Measurements from ENCODE around the gene CRAT. TPM values are rescaled to one million over a fixed set of nuclear protein-coding genes. Genes with fewer than 3 reads are reported as not detected.

Gene CRAT
- total RNA-seq = 100 to 1,000 TPM in 3 of 4 donors, 10 to 100 TPM in 1; 50.3 to 220 (median 146) TPM

DNA sequence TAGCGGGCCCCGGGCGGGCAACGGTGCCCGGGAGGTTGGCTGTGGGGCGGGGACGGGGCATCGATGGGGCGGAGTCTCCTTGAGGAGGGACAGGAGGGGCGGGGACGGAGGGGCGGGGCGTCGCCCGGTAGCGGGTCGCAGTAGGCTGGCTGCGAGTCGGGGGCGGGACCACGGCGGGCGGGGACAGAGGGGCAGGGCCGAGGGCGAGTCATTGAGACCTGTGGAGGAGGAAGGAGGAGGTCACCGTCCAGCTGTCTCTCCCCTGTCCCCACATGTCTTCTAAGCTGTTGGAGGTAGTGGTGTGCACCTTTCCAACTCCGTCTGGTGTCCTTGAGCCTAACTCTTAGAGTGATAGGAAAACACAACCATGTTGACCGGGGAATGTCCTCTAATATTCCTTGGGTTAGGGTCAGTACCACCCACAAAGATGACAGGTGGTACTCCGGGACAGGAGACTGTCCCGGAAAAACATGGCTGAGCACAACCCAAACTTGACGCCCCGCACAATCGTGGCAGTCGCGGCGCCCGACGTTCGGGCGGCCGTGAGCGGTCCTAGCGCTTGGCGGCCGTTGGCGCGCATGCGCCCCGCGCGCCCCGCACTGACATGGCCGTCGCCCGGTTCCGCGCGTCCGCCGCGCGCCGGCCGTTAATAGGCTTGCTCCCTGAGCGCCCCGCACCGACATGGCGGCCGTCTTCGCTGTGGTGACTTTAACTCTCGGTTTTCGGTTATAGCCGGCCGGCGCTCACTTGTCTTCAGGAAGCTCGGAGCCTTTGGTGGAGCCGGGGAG is at the start of gene CRAT, which contains the start of gene PTPA:
TSS of gene CRAT (minus strand) at position 54 of the 788 bp plus-strand sequence. CDS start 284 bp downstream, outside the sequence.
TSS of gene PTPA (plus strand) at position 676 of the 788 bp plus-strand sequence. CDS start 186 bp downstream, outside the sequence.
- TF ChIP-seq POLR2A (IDR thresholded peaks at IDR 0.05) = peak; percentile 90 to 99
- TF ChIP-seq, protein P1, sequence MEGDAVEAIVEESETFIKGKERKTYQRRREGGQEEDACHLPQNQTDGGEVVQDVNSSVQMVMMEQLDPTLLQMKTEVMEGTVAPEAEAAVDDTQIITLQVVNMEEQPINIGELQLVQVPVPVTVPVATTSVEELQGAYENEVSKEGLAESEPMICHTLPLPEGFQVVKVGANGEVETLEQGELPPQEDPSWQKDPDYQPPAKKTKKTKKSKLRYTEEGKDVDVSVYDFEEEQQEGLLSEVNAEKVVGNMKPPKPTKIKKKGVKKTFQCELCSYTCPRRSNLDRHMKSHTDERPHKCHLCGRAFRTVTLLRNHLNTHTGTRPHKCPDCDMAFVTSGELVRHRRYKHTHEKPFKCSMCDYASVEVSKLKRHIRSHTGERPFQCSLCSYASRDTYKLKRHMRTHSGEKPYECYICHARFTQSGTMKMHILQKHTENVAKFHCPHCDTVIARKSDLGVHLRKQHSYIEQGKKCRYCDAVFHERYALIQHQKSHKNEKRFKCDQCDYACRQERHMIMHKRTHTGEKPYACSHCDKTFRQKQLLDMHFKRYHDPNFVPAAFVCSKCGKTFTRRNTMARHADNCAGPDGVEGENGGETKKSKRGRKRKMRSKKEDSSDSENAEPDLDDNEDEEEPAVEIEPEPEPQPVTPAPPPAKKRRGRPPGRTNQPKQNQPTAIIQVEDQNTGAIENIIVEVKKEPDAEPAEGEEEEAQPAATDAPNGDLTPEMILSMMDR (IDR thresholded peaks at IDR 0.05) = no peak
- H3K9me3 ChIP-seq = no peaks in the 10 kb centered on the region
- H3K27ac ChIP-seq = peak within 1 kb of the TSS; percentile 91 to 99 (median 94)
- peak; percentile 98 to 99 (median 99) for DNase-seq
- H3K4me3 ChIP-seq = peak within 1 kb of the TSS; percentile 70 to 99 (median 90)
- peaks cover 0 to 20% (median 0%) of the 10 kb centered on the region in 3 donors for H3K36me3 ChIP-seq
- H3K4me1 ChIP-seq = peaks cover 0 to 46% (median 9%) of the 10 kb centered on the region in 4 donors
- H3K27me3 ChIP-seq = no peaks in the 10 kb centered on the region

- no peak for TF ChIP-seq POLR2A (IDR thresholded peaks at IDR 0.05)
- TF ChIP-seq, protein P1 (IDR thresholded peaks at IDR 0.05) = no peak
- Histone ChIP-seq H3K36me3 (no peaks in the 10 kb centered on the region), H3K4me3 (no peak overlapping the region)
These were observed 45.6 kb upstream of the CRAT start for GRCh38 chr9:129156163-129156562.

GRCh38 chr9:129154866-129155477 is 44.4 kb upstream of the CRAT start:
- TF ChIP-seq, protein P1 (IDR thresholded peaks at IDR 0.05) = no peak
- TF ChIP-seq POLR2A (IDR thresholded peaks at IDR 0.05) = no peak
- Histone ChIP-seq H3K9me3 (no peaks in the 10 kb centered on the region), H3K4me1 (no peaks in the 10 kb centered on the region), H3K36me3 (peaks cover 0 to 6% (median 0%) of the 10 kb centered on the region in 3 donors), H3K27ac (no peak overlapping the region), H3K4me3 (no peak overlapping the region), H3K27me3 (no peaks in the 10 kb centered on the region)
- no peak for DNase-seq

More at GRCh38 chr9:129156163-129156562, 45.6 kb upstream of the CRAT start:
- no peaks in the 10 kb centered on the region for H3K9me3 ChIP-seq
- DNase-seq = no peak
- no peaks in the 10 kb centered on the region for H3K4me1 ChIP-seq
- H3K27ac ChIP-seq = no peak overlapping the region
- no peaks in the 10 kb centered on the region for H3K27me3 ChIP-seq

- Histone ChIP-seq H3K36me3 (peaks cover 0 to 24% (median 0%) of the 10 kb centered on the region in 3 donors), H3K27ac (no peak overlapping the region), H3K9me3 (no peaks in the 10 kb centered on the region), H3K27me3 (no peaks in the 10 kb centered on the region), H3K4me1 (peaks cover 0 to 10% (median 0%) of the 10 kb centered on the region in 4 donors), H3K4me3 (no peak overlapping the region)
- no peak for TF ChIP-seq POLR2A (IDR thresholded peaks at IDR 0.05)
- TF ChIP-seq, protein P1 (IDR thresholded peaks at IDR 0.05) = no peak
- DNase-seq = no peak
These were observed 40.9 kb upstream of the CRAT start for GRCh38 chr9:129151469-129151868.

DNA sequence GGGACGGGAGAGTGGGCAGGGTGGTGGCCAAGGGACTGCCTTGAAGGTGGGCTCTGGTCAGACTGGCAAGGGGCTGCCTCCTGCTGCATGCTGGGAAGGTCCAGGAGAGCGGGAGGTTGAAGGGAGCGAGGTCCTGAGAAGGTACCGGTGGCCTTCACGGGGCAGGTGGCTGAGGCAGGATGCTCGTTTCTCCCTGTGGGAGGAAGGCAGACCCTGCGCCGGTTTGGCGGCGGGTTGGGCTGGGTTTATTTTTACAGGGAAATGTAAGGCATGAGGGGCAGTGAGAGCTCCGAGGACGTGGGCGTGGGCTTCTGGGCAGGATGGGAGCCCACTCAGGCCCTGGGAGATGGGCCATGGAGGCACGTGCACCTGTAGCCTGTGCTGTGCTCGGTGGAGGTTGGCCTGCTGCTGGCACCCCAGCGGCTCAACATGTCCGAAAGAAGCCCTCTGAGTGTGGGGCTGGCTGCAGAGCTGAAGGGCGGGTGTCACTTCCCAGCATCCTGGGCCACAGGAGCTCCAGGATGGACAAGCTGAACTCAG is 40.1 kb upstream of the CRAT start:
- Histone ChIP-seq H3K4me3 (no peak overlapping the region), H3K36me3 (peaks cover 0 to 24% (median 0%) of the 10 kb centered on the region in 3 donors)
- no peak for DNase-seq

More for the DNA sequence above, 40.1 kb upstream of the CRAT start:
- no peaks in the 10 kb centered on the region for H3K9me3 ChIP-seq
- peaks cover 0 to 17% (median 0%) of the 10 kb centered on the region in 4 donors for H3K4me1 ChIP-seq
- H3K27ac ChIP-seq = no peak overlapping the region
- no peaks in the 10 kb centered on the region for H3K27me3 ChIP-seq
- no peak for TF ChIP-seq POLR2A (IDR thresholded peaks at IDR 0.05)
- TF ChIP-seq, protein P1 (IDR thresholded peaks at IDR 0.05) = no peak

Data from Peyer's patch (tissue), 4 donors.